Liver (tissue), 9 donors: Measurements from ENCODE around the gene DSC1. TPM values are rescaled to one million over a fixed set of nuclear protein-coding genes. Genes with fewer than 3 reads are reported as not detected.

Source experiments
- DNase-seq: peaks from one replicate; pipeline ENCODE4 v3.0.0-alpha.2; 2017; ENCODE audit warnings: low spot score
- H3K27ac ChIP-seq, 2 donors: one replicate each; pipeline ENCODE4 v1.7.0; 2013; ENCODE audit warnings: inconsistent platforms in 2 of 2, low read length in 2 of 2, control low read depth in 1 of 2, low read depth in 1 of 2, mild to moderate bottlenecking in 1 of 2
- H3K27me3 ChIP-seq, 4 donors: one replicate each; pipeline versions ENCODE4 v1.6.1 to v1.7.0; 2013; ENCODE audit warnings: low read length in 3 of 4, inconsistent platforms in 1 of 4, mild to moderate bottlenecking in 1 of 4, moderate library complexity in 1 of 4; ENCODE audit not compliant: control insufficient read depth in 4 of 4, insufficient read depth in 4 of 4
- H3K36me3 ChIP-seq, 4 donors: one replicate each; pipeline versions ENCODE4 v1.6.1 to v1.7.0; 2013; ENCODE audit warnings: low read length in 3 of 4, mild to moderate bottlenecking in 3 of 4, low read depth in 1 of 4, moderate library complexity in 1 of 4; ENCODE audit not compliant: control insufficient read depth in 4 of 4, insufficient read depth in 3 of 4
- H3K4me1 ChIP-seq, 4 donors: one replicate each; pipeline versions ENCODE4 v1.6.1 to v1.7.0; 2013; ENCODE audit warnings: low read length in 3 of 4, mild to moderate bottlenecking in 3 of 4, moderate library complexity in 1 of 4; ENCODE audit not compliant: control insufficient read depth in 4 of 4, insufficient read depth in 4 of 4
- H3K4me3 ChIP-seq, 3 donors: one replicate each; pipeline versions ENCODE4 v1.6.1 to v1.7.0; 2013; ENCODE audit warnings: low read length in 3 of 3, control low read depth in 1 of 3, low read depth in 1 of 3, mild to moderate bottlenecking in 1 of 3
- H3K9ac ChIP-seq, 2 donors: one replicate each; pipeline ENCODE4 v1.7.0; 2013; ENCODE audit warnings: low read length in 2 of 2, mild to moderate bottlenecking in 2 of 2, moderate library complexity in 2 of 2, control low read depth in 1 of 2, low read depth in 1 of 2
- H3K9me3 ChIP-seq, 4 donors: one replicate each; pipeline versions ENCODE4 v1.6.1 to v1.7.0; 2013; ENCODE audit warnings: low read length in 3 of 4; ENCODE audit not compliant: control insufficient read depth in 4 of 4
- EGR1 ChIP-seq, 2 donors: IDR thresholded peaks; 2 replicates each; pipeline ENCODE4 v1.6.1; 2016 to 2018; ENCODE audit warnings: antibody characterized with exemption in 2 of 2, low read depth in 2 of 2
- FOXA1 ChIP-seq: IDR thresholded peaks from 2 replicates; pipeline ENCODE4 v1.6.1; 2016; ENCODE audit warnings: antibody characterized with exemption
- FOXA2 ChIP-seq: IDR thresholded peaks from 2 replicates; pipeline ENCODE4 v1.6.1; 2016; ENCODE audit warnings: antibody characterized with exemption
- GABPA ChIP-seq, 2 donors: IDR thresholded peaks in 1 of 2; conservative IDR thresholded peaks in 1 of 2; 2 replicates each; pipeline ENCODE4 v1.6.1; 2016; ENCODE audit warnings: antibody characterized with exemption in 2 of 2, mild to moderate bottlenecking in 1 of 2, moderate library complexity in 1 of 2
- HNF4A ChIP-seq, 2 donors: conservative IDR thresholded peaks; 2 replicates each; pipeline ENCODE4 v1.6.1; 2016; ENCODE audit warnings: antibody characterized with exemption in 2 of 2, mild to moderate bottlenecking in 2 of 2
- HNF4G ChIP-seq: IDR thresholded peaks from 2 replicates; pipeline ENCODE4 v1.6.1; 2016; ENCODE audit warnings: antibody characterized with exemption
- JUND ChIP-seq, 2 donors: IDR thresholded peaks; 2 replicates each; pipeline ENCODE4 v1.6.1; 2016; ENCODE audit warnings: antibody characterized with exemption in 2 of 2
- NR2F2 ChIP-seq: IDR thresholded peaks from 2 replicates; pipeline ENCODE4 v1.6.1; 2016; ENCODE audit warnings: antibody characterized with exemption
- RAD21 ChIP-seq, 2 donors: IDR thresholded peaks; 2 replicates each; pipeline ENCODE4 v1.6.1; 2016; ENCODE audit warnings: antibody characterized with exemption in 2 of 2, mild to moderate bottlenecking in 2 of 2
- RXRA ChIP-seq, 2 donors: IDR thresholded peaks; 2 replicates each; pipeline ENCODE4 v1.6.1; 2017 to 2018; ENCODE audit warnings: antibody characterized with exemption in 2 of 2, mild to moderate bottlenecking in 1 of 2
- SP1 ChIP-seq: IDR thresholded peaks from 2 replicates; pipeline ENCODE4 v1.6.1; 2018; ENCODE audit warnings: antibody characterized with exemption, mild to moderate bottlenecking
- TAF1 ChIP-seq: conservative IDR thresholded peaks from 2 replicates; pipeline ENCODE4 v1.6.1; 2016; ENCODE audit warnings: antibody characterized with exemption, mild to moderate bottlenecking
- YY1 ChIP-seq: IDR thresholded peaks from 2 replicates; pipeline ENCODE4 v1.6.1; 2016; ENCODE audit warnings: antibody characterized with exemption, mild to moderate bottlenecking
- WGBS: extraction: QIAGEN DNeasy Blood & Tissue Kit; methylation state at CpG from one replicate; pipeline ENCODE4 v1.1.7; 2013; 5-methylcytosine and 5-hydroxymethylcytosine counted together
- polyA plus RNA-seq, 2 donors: library from polyadenylated mRNA; stranded (reverse) in 1 of 2; unstranded in 1 of 2; fragments of 200-250 nt in 1 of 2; fragments of >200 nt in 1 of 2; fragmentation: Nextera tagmentation in 1 of 2; extraction: Ambion mirVana in 1 of 2; gene quantifications; one replicate each; pipeline versions ENCODE4 v1.2.1 to v1.2.3, GENCODE V29; 2013 to 2015
- total RNA-seq, 2 donors: library from RNA; depleted of rRNA; stranded (reverse); fragments of >200 nt; gene quantifications; one replicate each; pipeline ENCODE4 v1.2.3, GENCODE V29; 2014
- TF ChIP-seq, protein P1 (sequence below): fragments of 150-350 bp; IDR thresholded peaks from 2 replicates; pipeline ENCODE4 v1.5.1; 2017; ENCODE audit warnings: improper control_type of control experiment, low read depth, low read length; ENCODE audit not compliant: missing input control
- TF ChIP-seq, protein P2 (sequence below): IDR thresholded peaks from 2 replicates; pipeline ENCODE4 v1.6.1; 2016; ENCODE audit warnings: antibody characterized with exemption, mild to moderate bottlenecking
- TF ChIP-seq, protein P3 (sequence below): IDR thresholded peaks from 2 replicates; pipeline ENCODE4 v1.6.1; 2016; ENCODE audit warnings: antibody characterized with exemption
- TF ChIP-seq, protein P4 (sequence below): IDR thresholded peaks from 2 replicates; pipeline ENCODE4 v1.6.1; 2016; ENCODE audit warnings: antibody characterized with exemption
- TF ChIP-seq, protein P5 (sequence below): IDR thresholded peaks from 2 replicates; pipeline ENCODE4 v1.6.1; 2016; ENCODE audit warnings: antibody characterized with exemption
- donor health status: healthy.
- donor health status: healthy.
- donor health status: healthy.
- donor health status: healthy.
- donor health status: healthy.

The DSC1 gene
- total and polyA plus RNA-seq, 4 donors: not detected

DNA sequence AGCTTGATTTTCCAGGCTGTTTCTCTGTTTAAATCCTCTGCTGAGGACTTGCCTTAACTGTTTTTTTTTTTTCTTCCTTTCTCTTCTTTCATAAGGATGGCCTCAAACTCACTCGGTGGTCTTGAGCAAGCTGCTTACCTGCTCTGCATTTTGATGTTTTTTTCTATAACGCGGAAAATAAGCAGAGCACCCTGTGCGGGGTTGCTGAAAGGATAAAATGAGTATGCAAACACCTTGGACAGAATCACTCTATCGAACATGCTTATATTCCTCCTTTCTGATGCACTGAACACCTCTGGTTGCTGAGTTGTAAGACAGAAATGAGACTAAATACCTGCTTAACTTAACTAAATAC, 41.1 kb upstream of the DSC1 start:
- no peaks in the 10 kb centered on the region for H3K27me3 ChIP-seq
- no peak for DNase-seq
- H3K9me3 ChIP-seq: no peaks in the 10 kb centered on the region
- 50% methylated on average over 5 of the region's 5 CpGs for WGBS
- H3K4me1 ChIP-seq: peaks cover 0 to 16% (median 0%) of the 10 kb centered on the region in 4 donors
- no peak overlapping the region for H3K4me3 ChIP-seq
- no peak overlapping the region for H3K27ac ChIP-seq
- no peak overlapping the region for H3K9ac ChIP-seq
- no peaks in the 10 kb centered on the region for H3K36me3 ChIP-seq
- TF ChIP-seq NR2F2 (no peak), TAF1 (no peak), RXRA (IDR thresholded peaks at IDR 0.05) (no peak), HNF4G (no peak), JUND (IDR thresholded peaks at IDR 0.05) (no peak), RAD21 (IDR thresholded peaks at IDR 0.05) (no peak), YY1 (no peak), HNF4A (conservative IDR thresholded peaks at IDR 0.05) (no peak), GABPA (IDR thresholded peaks at IDR 0.05 in 1 of 2, conservative IDR thresholded peaks at IDR 0.05 in 1 of 2) (no peak), SP1 (no peak), FOXA1 (no peak), FOXA2 (no peak), EGR1 (IDR thresholded peaks at IDR 0.05; ENCODE audit: low read depth in 2 of 2) (no peak)
- TF ChIP-seq, protein P1, sequence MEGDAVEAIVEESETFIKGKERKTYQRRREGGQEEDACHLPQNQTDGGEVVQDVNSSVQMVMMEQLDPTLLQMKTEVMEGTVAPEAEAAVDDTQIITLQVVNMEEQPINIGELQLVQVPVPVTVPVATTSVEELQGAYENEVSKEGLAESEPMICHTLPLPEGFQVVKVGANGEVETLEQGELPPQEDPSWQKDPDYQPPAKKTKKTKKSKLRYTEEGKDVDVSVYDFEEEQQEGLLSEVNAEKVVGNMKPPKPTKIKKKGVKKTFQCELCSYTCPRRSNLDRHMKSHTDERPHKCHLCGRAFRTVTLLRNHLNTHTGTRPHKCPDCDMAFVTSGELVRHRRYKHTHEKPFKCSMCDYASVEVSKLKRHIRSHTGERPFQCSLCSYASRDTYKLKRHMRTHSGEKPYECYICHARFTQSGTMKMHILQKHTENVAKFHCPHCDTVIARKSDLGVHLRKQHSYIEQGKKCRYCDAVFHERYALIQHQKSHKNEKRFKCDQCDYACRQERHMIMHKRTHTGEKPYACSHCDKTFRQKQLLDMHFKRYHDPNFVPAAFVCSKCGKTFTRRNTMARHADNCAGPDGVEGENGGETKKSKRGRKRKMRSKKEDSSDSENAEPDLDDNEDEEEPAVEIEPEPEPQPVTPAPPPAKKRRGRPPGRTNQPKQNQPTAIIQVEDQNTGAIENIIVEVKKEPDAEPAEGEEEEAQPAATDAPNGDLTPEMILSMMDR: no peak
- TF ChIP-seq, protein P2, sequence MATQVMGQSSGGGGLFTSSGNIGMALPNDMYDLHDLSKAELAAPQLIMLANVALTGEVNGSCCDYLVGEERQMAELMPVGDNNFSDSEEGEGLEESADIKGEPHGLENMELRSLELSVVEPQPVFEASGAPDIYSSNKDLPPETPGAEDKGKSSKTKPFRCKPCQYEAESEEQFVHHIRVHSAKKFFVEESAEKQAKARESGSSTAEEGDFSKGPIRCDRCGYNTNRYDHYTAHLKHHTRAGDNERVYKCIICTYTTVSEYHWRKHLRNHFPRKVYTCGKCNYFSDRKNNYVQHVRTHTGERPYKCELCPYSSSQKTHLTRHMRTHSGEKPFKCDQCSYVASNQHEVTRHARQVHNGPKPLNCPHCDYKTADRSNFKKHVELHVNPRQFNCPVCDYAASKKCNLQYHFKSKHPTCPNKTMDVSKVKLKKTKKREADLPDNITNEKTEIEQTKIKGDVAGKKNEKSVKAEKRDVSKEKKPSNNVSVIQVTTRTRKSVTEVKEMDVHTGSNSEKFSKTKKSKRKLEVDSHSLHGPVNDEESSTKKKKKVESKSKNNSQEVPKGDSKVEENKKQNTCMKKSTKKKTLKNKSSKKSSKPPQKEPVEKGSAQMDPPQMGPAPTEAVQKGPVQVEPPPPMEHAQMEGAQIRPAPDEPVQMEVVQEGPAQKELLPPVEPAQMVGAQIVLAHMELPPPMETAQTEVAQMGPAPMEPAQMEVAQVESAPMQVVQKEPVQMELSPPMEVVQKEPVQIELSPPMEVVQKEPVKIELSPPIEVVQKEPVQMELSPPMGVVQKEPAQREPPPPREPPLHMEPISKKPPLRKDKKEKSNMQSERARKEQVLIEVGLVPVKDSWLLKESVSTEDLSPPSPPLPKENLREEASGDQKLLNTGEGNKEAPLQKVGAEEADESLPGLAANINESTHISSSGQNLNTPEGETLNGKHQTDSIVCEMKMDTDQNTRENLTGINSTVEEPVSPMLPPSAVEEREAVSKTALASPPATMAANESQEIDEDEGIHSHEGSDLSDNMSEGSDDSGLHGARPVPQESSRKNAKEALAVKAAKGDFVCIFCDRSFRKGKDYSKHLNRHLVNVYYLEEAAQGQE: no peak
- TF ChIP-seq, protein P3, sequence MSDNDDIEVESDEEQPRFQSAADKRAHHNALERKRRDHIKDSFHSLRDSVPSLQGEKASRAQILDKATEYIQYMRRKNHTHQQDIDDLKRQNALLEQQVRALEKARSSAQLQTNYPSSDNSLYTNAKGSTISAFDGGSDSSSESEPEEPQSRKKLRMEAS: no peak
- TF ChIP-seq, protein P4, sequence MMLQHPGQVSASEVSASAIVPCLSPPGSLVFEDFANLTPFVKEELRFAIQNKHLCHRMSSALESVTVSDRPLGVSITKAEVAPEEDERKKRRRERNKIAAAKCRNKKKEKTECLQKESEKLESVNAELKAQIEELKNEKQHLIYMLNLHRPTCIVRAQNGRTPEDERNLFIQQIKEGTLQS: no peak
- TF ChIP-seq, protein P5, sequence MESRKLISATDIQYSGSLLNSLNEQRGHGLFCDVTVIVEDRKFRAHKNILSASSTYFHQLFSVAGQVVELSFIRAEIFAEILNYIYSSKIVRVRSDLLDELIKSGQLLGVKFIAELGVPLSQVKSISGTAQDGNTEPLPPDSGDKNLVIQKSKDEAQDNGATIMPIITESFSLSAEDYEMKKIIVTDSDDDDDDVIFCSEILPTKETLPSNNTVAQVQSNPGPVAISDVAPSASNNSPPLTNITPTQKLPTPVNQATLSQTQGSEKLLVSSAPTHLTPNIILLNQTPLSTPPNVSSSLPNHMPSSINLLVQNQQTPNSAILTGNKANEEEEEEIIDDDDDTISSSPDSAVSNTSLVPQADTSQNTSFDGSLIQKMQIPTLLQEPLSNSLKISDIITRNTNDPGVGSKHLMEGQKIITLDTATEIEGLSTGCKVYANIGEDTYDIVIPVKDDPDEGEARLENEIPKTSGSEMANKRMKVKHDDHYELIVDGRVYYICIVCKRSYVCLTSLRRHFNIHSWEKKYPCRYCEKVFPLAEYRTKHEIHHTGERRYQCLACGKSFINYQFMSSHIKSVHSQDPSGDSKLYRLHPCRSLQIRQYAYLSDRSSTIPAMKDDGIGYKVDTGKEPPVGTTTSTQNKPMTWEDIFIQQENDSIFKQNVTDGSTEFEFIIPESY: no peak
